ENCODE results near the gene ATL1.

DNA sequence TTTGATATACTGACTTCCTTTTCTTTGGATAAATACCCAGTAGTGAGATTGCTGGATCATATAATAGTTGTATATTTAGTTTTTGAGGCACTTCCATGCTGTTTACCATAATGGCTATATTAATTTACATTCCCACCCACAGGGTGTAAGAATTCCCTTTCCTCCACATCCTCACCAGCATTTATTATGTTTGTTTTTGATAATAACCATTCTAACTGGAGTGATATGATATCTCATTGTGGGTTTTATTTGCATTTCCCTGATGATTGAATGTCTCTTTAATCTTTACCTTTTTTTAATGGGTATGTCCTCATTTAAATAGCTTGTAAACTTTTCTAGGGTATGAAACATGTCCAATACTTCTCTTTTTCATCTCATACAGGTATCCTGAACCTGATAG lies 119.7 kb downstream of the ATL1 start:
- TF ChIP-seq, protein P1, sequence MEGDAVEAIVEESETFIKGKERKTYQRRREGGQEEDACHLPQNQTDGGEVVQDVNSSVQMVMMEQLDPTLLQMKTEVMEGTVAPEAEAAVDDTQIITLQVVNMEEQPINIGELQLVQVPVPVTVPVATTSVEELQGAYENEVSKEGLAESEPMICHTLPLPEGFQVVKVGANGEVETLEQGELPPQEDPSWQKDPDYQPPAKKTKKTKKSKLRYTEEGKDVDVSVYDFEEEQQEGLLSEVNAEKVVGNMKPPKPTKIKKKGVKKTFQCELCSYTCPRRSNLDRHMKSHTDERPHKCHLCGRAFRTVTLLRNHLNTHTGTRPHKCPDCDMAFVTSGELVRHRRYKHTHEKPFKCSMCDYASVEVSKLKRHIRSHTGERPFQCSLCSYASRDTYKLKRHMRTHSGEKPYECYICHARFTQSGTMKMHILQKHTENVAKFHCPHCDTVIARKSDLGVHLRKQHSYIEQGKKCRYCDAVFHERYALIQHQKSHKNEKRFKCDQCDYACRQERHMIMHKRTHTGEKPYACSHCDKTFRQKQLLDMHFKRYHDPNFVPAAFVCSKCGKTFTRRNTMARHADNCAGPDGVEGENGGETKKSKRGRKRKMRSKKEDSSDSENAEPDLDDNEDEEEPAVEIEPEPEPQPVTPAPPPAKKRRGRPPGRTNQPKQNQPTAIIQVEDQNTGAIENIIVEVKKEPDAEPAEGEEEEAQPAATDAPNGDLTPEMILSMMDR (IDR thresholded peaks at IDR 0.05; ENCODE audit: low read depth, low read length, poor library complexity, severe bottlenecking), result no peak
- TF ChIP-seq EZH2phosphoT487 (IDR thresholded peaks at IDR 0.05; ENCODE audit: borderline replicate concordance, low read length), result no peak
